ENCODE results near the gene UTP15. TPM values are rescaled to one million over a fixed set of nuclear protein-coding genes. Genes with fewer than 3 reads are reported as not detected.

UTP15 gene
- total and polyA plus RNA-seq, 2 donors (not counting 3 experiments of a cell fraction or from before 2014, with no cell fraction given), result 11.7 to 25.2 TPM

- no peaks in the 10 kb centered on the region for H3K36me3 ChIP-seq (ENCODE audit: control insufficient read depth in 2 of 2, extremely low read depth in 1 of 2, insufficient read depth in 2 of 2, low read length in 2 of 2)
- ChIA-PET CTCF (interaction anchor here (2.4 kb wide), 1 partner anchor 11 kb away, joined by 8 read pairs; no protein-coding TSS in a partner anchor), POLR2A (no interaction called here)
- H3K4me2 ChIP-seq (ENCODE audit: insufficient read depth, low read length), result no peak overlapping the region
- no peak overlapping the region for H3K27ac ChIP-seq (ENCODE audit: insufficient read depth, low read depth, low read length)
- no peak overlapping the region for H3K4me3 ChIP-seq (replicated peaks in 1 of 3; ENCODE audit: insufficient read depth in 1 of 3, low read depth in 1 of 3, low read length in 3 of 3)
- no peak overlapping the region for H2AFZ ChIP-seq (ENCODE audit: low read depth, low read length)
- H3K79me2 ChIP-seq (ENCODE audit: control insufficient read depth, insufficient read depth, low read length), result no peaks in the 10 kb centered on the region
- no peaks in the 10 kb centered on the region for H3K9me1 ChIP-seq (replicated peaks; ENCODE audit: control insufficient read depth, extremely low read depth, insufficient read depth, low read length)
- H3K27me3 ChIP-seq (ENCODE audit: control insufficient read depth in 2 of 2, insufficient read depth in 2 of 2, low read length in 2 of 2), result peaks cover 10 to 38% of the 10 kb centered on the region in 2 experiments
- FAIRE-seq, result no peak
- no peaks in the 10 kb centered on the region for H4K20me1 ChIP-seq (replicated peaks; ENCODE audit: control insufficient read depth, extremely low read depth, insufficient read depth, low read length)
- peaks cover 2% of the 10 kb centered on the region for H3K4me1 ChIP-seq (ENCODE audit: control insufficient read depth, extremely low read depth, insufficient read depth, low read length)
- no peak for DNase-seq (ENCODE audit: low read depth, low spot score)
- no peak overlapping the region for H3K9ac ChIP-seq (replicated peaks; ENCODE audit: extremely low read depth, insufficient read depth, low read length)
- TF ChIP-seq GATA2 (IDR thresholded peaks at IDR 0.05; ENCODE audit: insufficient read depth, insufficient read length, low read depth, low read length) (no peak), EZH2 (IDR thresholded peaks at IDR 0.05; ENCODE audit: borderline replicate concordance, low read depth, low read length, severe bottlenecking) (no peak), CTCF (IDR thresholded peaks at IDR 0.05; ENCODE audit: extremely low read depth in 1 of 2, insufficient read depth in 1 of 2, low read depth in 1 of 2, low read length in 2 of 2) (no peak), FOS (IDR thresholded peaks at IDR 0.05; ENCODE audit: borderline replicate concordance, insufficient read depth, low read length) (no peak), JUN (IDR thresholded peaks at IDR 0.05; ENCODE audit: borderline replicate concordance, insufficient read depth, insufficient read length, low read depth) (no peak), POLR2A (IDR thresholded peaks at IDR 0.05; ENCODE audit: low read depth, low read length) (no peak), MAX (IDR thresholded peaks at IDR 0.05; ENCODE audit: insufficient read depth, insufficient read length) (no peak), POLR2AphosphoS5 (IDR thresholded peaks at IDR 0.05; ENCODE audit: insufficient read depth, low read depth, low read length) (no peak), MYC (IDR thresholded peaks at IDR 0.05; ENCODE audit: low read depth, low read length) (no peak)
- dilution Hi-C loops (cut with MboI; ENCODE audit: extremely low pct_ligation_motif_present, low sequenced_read_pairs) (no loop called here), intact Hi-C loops (cut with micrococcal nuclease) (no loop called here)
- no peaks in the 10 kb centered on the region for H3K9me3 ChIP-seq (replicated peaks; ENCODE audit: control insufficient read depth, insufficient read depth, low read length)
- no TSS peak for BruUV-seq (replicated peaks)
Measured at GRCh38 chr5:73532195-73532594, 33.3 kb upstream of the UTP15 start.

Measured in endothelial cell of umbilical vein (primary cell).